ENCODE results near the gene MRPS7. TPM values are rescaled to one million over a fixed set of nuclear protein-coding genes. Genes with fewer than 3 reads are reported as not detected.
A peak's percentile ranks its signal among the peaks of the same experiment; 100 is the strongest.
"Not testable (repeated sequence)": the region's sequence is repeated elsewhere in the genome, so short reads cannot be mapped to it uniquely, and the experiment has no call there.

The MRPS7 gene
- total RNA-seq, 5 donors from 2014 or later (not counting 1 experiment from before 2014, with no cell fraction given) = 29.8 to 39.4 (median 33.6) TPM

GRCh38 chr17:75250009-75250471, 11.6 kb upstream of the MRPS7 start:
- peaks cover 7 to 22% of the 10 kb centered on the region in 2 donors for H3K36me3 ChIP-seq (ENCODE audit: control insufficient read depth in 2 of 2, extremely low read depth in 1 of 2, insufficient read depth in 1 of 2, low read length in 1 of 2)
- ATAC-seq (replicated peaks in 1 of 4) (peak; percentile 87 to 98 (median 96)), DNase-seq (peak in 18 of 35 experiments; percentile 20 to 65 (median 34))
- 3% methylated on average over 10 of the region's 11 CpGs for WGBS (ENCODE audit: insufficient coverage)
- ChIA-PET POLR2A (interaction anchor here in 1 of 2 donors (0.6 to 0.7 kb wide), 2 partner anchors 10 to 203 kb away, joined by 3 to 11 read pairs; no protein-coding TSS in a partner anchor), CTCF (interaction anchor here (0.6 to 1.4 kb wide), 7 partner anchors 10 to 192 kb away, joined by 3 to 8 read pairs (median 4); partner anchors contain the start of gene GGA3 (in 1 of the 2))
- peak overlapping the region in 1 of 2 donors; percentile 7 for H3K4me3 ChIP-seq (ENCODE audit: control insufficient read depth in 1 of 2, extremely low read depth in 1 of 2, low read length in 1 of 2)
- H3K4me1 ChIP-seq (ENCODE audit: control insufficient read depth in 1 of 2, extremely low read depth in 1 of 2, insufficient read depth in 2 of 2, low read length in 2 of 2) = peaks cover 0 to 24% of the 10 kb centered on the region in 2 experiments
- Mint-ChIP-seq H3K9me3 (no peaks in the 10 kb centered on the region), H3K36me3 (peaks cover 10% of the 10 kb centered on the region), H3K27ac (peak overlapping the region; percentile 91 to 94), H3K4me1 (peaks cover 54 to 58% (median 57%) of the 10 kb centered on the region in 3 donors), H3K27me3 (no peaks in the 10 kb centered on the region), H3K4me3 (peak overlapping the region; percentile 66 to 73 (median 73))
- no peaks in the 10 kb centered on the region for H3K9me3 ChIP-seq
- H3K27ac ChIP-seq (ENCODE audit: low read length) = peak overlapping the region; percentile 65
- H3K27me3 ChIP-seq (replicated peaks in 1 of 2; ENCODE audit: control insufficient read depth in 2 of 2, extremely low read depth in 1 of 2, insufficient read depth in 2 of 2, low read length in 1 of 2) = no peaks in the 10 kb centered on the region

- 85% methylated on average over 5 of the region's 8 CpGs for WGBS (ENCODE audit: insufficient coverage)
- H3K9me3 Mint-ChIP-seq = no peaks in the 10 kb centered on the region
- POLR2A ChIA-PET = interaction anchor here in 1 of 2 donors (0.7 kb wide), 1 partner anchor 56 kb away, joined by 3 read pairs; no protein-coding TSS in a partner anchor
Observed at GRCh38 chr17:75252039-75252816, 9.5 kb upstream of the MRPS7 start.

DNA sequence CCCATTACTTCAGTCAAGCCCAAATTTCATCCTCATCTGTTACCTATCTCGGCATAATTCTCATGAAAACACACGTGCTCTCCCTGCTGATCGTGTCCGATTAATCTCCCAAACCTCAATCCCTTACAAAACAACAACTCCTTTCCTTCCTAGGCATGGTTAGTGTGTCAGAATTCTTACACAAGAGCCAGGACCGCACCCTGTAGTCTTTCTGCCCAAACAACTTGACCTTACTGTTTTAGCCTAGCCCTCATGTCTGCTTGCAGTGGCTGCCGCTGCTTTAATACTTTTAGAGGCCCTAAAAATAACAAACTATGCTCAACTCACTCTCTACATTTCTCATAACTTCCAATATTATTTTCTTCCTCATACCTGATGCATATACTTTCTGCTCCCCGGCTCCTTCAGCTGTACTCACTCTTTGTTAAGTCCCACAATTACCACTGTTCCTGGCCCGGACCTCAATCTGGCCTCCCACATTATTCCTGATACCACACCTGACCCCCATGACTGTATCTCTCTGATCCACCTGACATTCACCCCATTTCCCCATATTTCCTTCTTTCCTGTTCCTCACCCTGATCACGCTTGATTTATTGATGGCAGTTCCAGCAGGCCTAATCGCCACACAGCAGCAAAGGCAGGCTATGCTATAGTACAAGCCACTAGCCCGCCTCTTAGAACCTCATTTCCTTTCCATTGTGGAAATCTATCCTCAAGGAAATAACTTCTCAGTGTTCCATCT, 5.6 kb upstream of the MRPS7 start:
- Mint-ChIP-seq H3K4me1 (peaks cover 87 to 100% (median 92%) of the 10 kb centered on the region in 3 donors), H3K27ac (peak overlapping the region in 1 of 2 donors; percentile 36)
- H3K4me3 ChIP-seq (ENCODE audit: control insufficient read depth in 1 of 2, extremely low read depth in 1 of 2, low read length in 1 of 2); DNase-seq; H3K27ac ChIP-seq (ENCODE audit: low read length); H3K27me3 ChIP-seq (replicated peaks in 1 of 2; ENCODE audit: control insufficient read depth in 2 of 2, extremely low read depth in 1 of 2, insufficient read depth in 2 of 2, low read length in 1 of 2); H3K27me3 Mint-ChIP-seq; CTCF ChIA-PET; ATAC-seq (replicated peaks in 1 of 4); H3K9me3 ChIP-seq; POLR2A ChIA-PET; H3K36me3 Mint-ChIP-seq; H3K4me3 Mint-ChIP-seq; H3K36me3 ChIP-seq (ENCODE audit: control insufficient read depth in 2 of 2, extremely low read depth in 1 of 2, insufficient read depth in 1 of 2, low read length in 1 of 2); H3K9me3 Mint-ChIP-seq: not testable (repeated sequence)
- peaks cover 16 to 28% of the 10 kb centered on the region in 2 experiments for H3K4me1 ChIP-seq (ENCODE audit: control insufficient read depth in 1 of 2, extremely low read depth in 1 of 2, insufficient read depth in 2 of 2, low read length in 2 of 2)
- 100% methylated on average over 2 of the region's 11 CpGs for WGBS (ENCODE audit: insufficient coverage)

More at GRCh38 chr17:75252039-75252816, 9.5 kb upstream of the MRPS7 start:
- ATAC-seq (replicated peaks in 1 of 4) = no peak
- peak overlapping the region in 1 of 3 donors; percentile 61 for H3K4me3 Mint-ChIP-seq
- no peaks in the 10 kb centered on the region for H3K36me3 Mint-ChIP-seq
- Histone ChIP-seq H3K27me3 (replicated peaks in 1 of 2; ENCODE audit: control insufficient read depth in 2 of 2, extremely low read depth in 1 of 2, insufficient read depth in 2 of 2, low read length in 1 of 2) (no peaks in the 10 kb centered on the region), H3K4me1 (ENCODE audit: control insufficient read depth in 1 of 2, extremely low read depth in 1 of 2, insufficient read depth in 2 of 2, low read length in 2 of 2) (peaks cover 0 to 24% of the 10 kb centered on the region in 2 experiments), H3K9me3 (no peaks in the 10 kb centered on the region), H3K27ac (ENCODE audit: low read length) (no peak overlapping the region), H3K36me3 (ENCODE audit: control insufficient read depth in 2 of 2, extremely low read depth in 1 of 2, insufficient read depth in 1 of 2, low read length in 1 of 2) (peaks cover 0 to 5% of the 10 kb centered on the region in 2 donors), H3K4me3 (ENCODE audit: control insufficient read depth in 1 of 2, extremely low read depth in 1 of 2, low read length in 1 of 2) (no peak overlapping the region)
- H3K27me3 Mint-ChIP-seq = no peaks in the 10 kb centered on the region
- H3K4me1 Mint-ChIP-seq = peaks cover 71 to 80% (median 75%) of the 10 kb centered on the region in 3 donors
- DNase-seq = no peak
- peak overlapping the region; percentile 17 to 77 for H3K27ac Mint-ChIP-seq
- CTCF ChIA-PET = no interaction called here

- H3K9me3 ChIP-seq; DNase-seq; H3K27me3 ChIP-seq (replicated peaks in 1 of 2; ENCODE audit: control insufficient read depth in 2 of 2, extremely low read depth in 1 of 2, insufficient read depth in 2 of 2, low read length in 1 of 2); POLR2A ChIA-PET; H3K4me3 Mint-ChIP-seq; ATAC-seq (replicated peaks in 1 of 4); H3K4me3 ChIP-seq (ENCODE audit: control insufficient read depth in 1 of 2, extremely low read depth in 1 of 2, low read length in 1 of 2); H3K9me3 Mint-ChIP-seq; H3K27me3 Mint-ChIP-seq; H3K36me3 ChIP-seq (ENCODE audit: control insufficient read depth in 2 of 2, extremely low read depth in 1 of 2, insufficient read depth in 1 of 2, low read length in 1 of 2); H3K27ac Mint-ChIP-seq; CTCF ChIA-PET; H3K27ac ChIP-seq (ENCODE audit: low read length); H3K36me3 Mint-ChIP-seq: not testable (repeated sequence)
- peaks cover 17 to 24% of the 10 kb centered on the region in 2 experiments for H3K4me1 ChIP-seq (ENCODE audit: control insufficient read depth in 1 of 2, extremely low read depth in 1 of 2, insufficient read depth in 2 of 2, low read length in 2 of 2)
- 17% methylated on average over 1 of the region's 2 CpGs for WGBS (ENCODE audit: insufficient coverage)
- H3K4me1 Mint-ChIP-seq = peaks cover 85 to 92% (median 91%) of the 10 kb centered on the region in 3 donors
Observed at GRCh38 chr17:75257228-75257627, 4.5 kb upstream of the MRPS7 start.

DNA sequence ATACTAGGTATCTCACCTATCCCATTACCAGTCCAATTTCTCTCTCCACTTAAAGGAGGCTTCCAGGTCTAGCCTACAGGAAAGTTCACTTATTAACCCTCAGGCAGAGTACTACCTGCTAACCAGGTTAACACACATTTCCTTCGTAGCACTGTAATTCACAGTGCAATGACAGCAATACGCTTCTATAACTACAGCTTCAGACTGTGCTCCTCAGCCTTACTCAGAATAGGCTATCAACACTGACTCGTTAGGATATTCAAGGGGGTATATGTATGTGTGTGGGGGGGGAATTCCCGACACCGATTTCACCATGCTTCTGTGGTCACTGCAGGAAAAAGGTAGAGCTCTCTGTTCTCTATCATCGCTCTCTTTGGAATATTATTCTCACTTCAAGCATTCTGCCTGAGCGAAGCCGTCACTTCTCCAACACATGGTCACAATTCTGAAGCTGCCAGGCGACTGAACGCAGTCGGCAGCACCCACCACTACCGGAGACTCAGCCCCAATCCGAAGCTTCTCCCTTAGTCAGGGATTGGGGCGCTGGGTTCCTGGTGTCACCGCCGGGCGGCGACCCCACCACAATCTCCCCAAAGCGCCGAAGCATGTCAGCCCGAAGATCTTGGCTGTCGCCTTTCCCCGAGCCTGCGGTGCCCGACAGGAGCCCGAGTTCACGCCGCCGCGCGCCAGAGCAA, 891 bp upstream of the MRPS7 start:
- Mint-ChIP-seq H3K9me3 (no peaks in the 10 kb centered on the region), H3K27me3 (no peaks in the 10 kb centered on the region), H3K27ac (peak overlapping the region; percentile 99 to 100), H3K4me1 (peaks cover 60 to 67% (median 64%) of the 10 kb centered on the region in 3 donors), H3K36me3 (peaks cover 15% of the 10 kb centered on the region), H3K4me3 (peak overlapping the region; percentile 94 to 97 (median 95))
- POLR2A ChIA-PET = interaction anchor here (0.6 to 2.8 kb wide), 7 partner anchors 10 to 195 kb away, joined by 3 to 22 read pairs (median 5); partner anchors contain the start of genes MIF4GD (in 2 of the 2) and SLC25A19 (in 1 of the 2)
- DNase-seq (peak in 11 of 35 experiments; percentile 15 to 70 (median 28)), ATAC-seq (replicated peaks in 1 of 4) (peak in 2 of 4 experiments; percentile 20 to 37)
- Histone ChIP-seq H3K36me3 (ENCODE audit: control insufficient read depth in 2 of 2, extremely low read depth in 1 of 2, insufficient read depth in 1 of 2, low read length in 1 of 2) (peaks cover 4 to 26% of the 10 kb centered on the region in 2 donors), H3K27me3 (replicated peaks in 1 of 2; ENCODE audit: control insufficient read depth in 2 of 2, extremely low read depth in 1 of 2, insufficient read depth in 2 of 2, low read length in 1 of 2) (no peaks in the 10 kb centered on the region), H3K27ac (ENCODE audit: low read length) (peak overlapping the region; percentile 99), H3K4me1 (ENCODE audit: control insufficient read depth in 1 of 2, extremely low read depth in 1 of 2, insufficient read depth in 2 of 2, low read length in 2 of 2) (peaks cover 22 to 32% of the 10 kb centered on the region in 2 experiments), H3K9me3 (no peaks in the 10 kb centered on the region), H3K4me3 (ENCODE audit: control insufficient read depth in 1 of 2, extremely low read depth in 1 of 2, low read length in 1 of 2) (peak overlapping the region; percentile 78 to 79)
- CTCF ChIA-PET = interaction anchor here in 1 of 2 donors (0.7 to 4.1 kb wide), 7 partner anchors 10 to 299 kb away, joined by 3 to 58 read pairs (median 5); partner anchors contain the start of genes MIF4GD and SLC25A19
- 3% methylated on average over 25 of the region's 31 CpGs for WGBS (ENCODE audit: insufficient coverage)
